Osteoblast (primary cell): ENCODE measurements around the gene SCP2. TPM values are rescaled to one million over a fixed set of nuclear protein-coding genes. Genes with fewer than 3 reads are reported as not detected.

Source experiments
- DNase-seq: peaks from one replicate; pipeline ENCODE4 v3.0.0; 2011; ENCODE audit warnings: low spot score, mixed read lengths; ENCODE audit not compliant: insufficient read length; ENCODE audit errors: missing footprints
- H2AFZ ChIP-seq: 2 replicates; pipeline ENCODE4 v1.6.0; 2011; ENCODE audit warnings: mild to moderate bottlenecking, low read length
- H3K27ac ChIP-seq: 2 replicates; pipeline ENCODE4 v1.5.1; 2011; ENCODE audit warnings: mild to moderate bottlenecking, low read depth, low read length, moderate library complexity
- H3K27me3 ChIP-seq: 2 replicates; pipeline ENCODE4 v1.6.0; 2012; ENCODE audit warnings: mild to moderate bottlenecking, control low read depth, inconsistent platforms, low read length, moderate library complexity; ENCODE audit not compliant: insufficient read depth
- H3K36me3 ChIP-seq: 2 replicates; pipeline ENCODE4 v1.5.1; 2011; ENCODE audit warnings: mild to moderate bottlenecking, low read length, control low read depth, moderate library complexity; ENCODE audit not compliant: insufficient read depth
- H3K4me1 ChIP-seq: 2 replicates; pipeline ENCODE4 v1.5.1; 2011; ENCODE audit warnings: mild to moderate bottlenecking, low read length, control low read depth, moderate library complexity; ENCODE audit not compliant: insufficient read depth
- H3K4me2 ChIP-seq: 2 replicates; pipeline ENCODE4 v1.6.0; 2011; ENCODE audit warnings: mild to moderate bottlenecking, low read length; ENCODE audit not compliant: insufficient read depth
- H3K4me3 ChIP-seq: fragments of 200-600 bp; sonication (generic); 3 replicates; pipeline ENCODE4 v1.5.1; 2012; ENCODE audit warnings: mild to moderate bottlenecking, low read length, inconsistent platforms; ENCODE audit not compliant: insufficient read depth
- H3K79me2 ChIP-seq: 2 replicates; pipeline ENCODE4 v1.6.0; 2012; ENCODE audit warnings: mild to moderate bottlenecking, low read length, control low read depth, inconsistent platforms; ENCODE audit not compliant: insufficient read depth
- H3K9me3 ChIP-seq: 2 replicates; pipeline ENCODE4 v1.5.1; 2011; ENCODE audit warnings: low read depth, low read length, control low read depth
- H4K20me1 ChIP-seq: 2 replicates; pipeline ENCODE4 v1.6.0; 2012; ENCODE audit warnings: mild to moderate bottlenecking, low read length, control low read depth; ENCODE audit not compliant: insufficient read depth
- total RNA-seq: library from RNA; depleted of rRNA; stranded (reverse); fragments of >200 nt; gene quantifications from 2 replicates; pipeline ENCODE4 v1.2.3, GENCODE V29; 2012
- TF ChIP-seq, protein P1 (sequence below): IDR thresholded peaks from 2 replicates; pipeline ENCODE4 v1.5.1; 2011; ENCODE audit warnings: mild to moderate bottlenecking, low read depth, low read length, moderate library complexity; ENCODE audit errors: extremely low read depth

Gene SCP2
- total RNA-seq, 1 donor: 171 TPM

DNA sequence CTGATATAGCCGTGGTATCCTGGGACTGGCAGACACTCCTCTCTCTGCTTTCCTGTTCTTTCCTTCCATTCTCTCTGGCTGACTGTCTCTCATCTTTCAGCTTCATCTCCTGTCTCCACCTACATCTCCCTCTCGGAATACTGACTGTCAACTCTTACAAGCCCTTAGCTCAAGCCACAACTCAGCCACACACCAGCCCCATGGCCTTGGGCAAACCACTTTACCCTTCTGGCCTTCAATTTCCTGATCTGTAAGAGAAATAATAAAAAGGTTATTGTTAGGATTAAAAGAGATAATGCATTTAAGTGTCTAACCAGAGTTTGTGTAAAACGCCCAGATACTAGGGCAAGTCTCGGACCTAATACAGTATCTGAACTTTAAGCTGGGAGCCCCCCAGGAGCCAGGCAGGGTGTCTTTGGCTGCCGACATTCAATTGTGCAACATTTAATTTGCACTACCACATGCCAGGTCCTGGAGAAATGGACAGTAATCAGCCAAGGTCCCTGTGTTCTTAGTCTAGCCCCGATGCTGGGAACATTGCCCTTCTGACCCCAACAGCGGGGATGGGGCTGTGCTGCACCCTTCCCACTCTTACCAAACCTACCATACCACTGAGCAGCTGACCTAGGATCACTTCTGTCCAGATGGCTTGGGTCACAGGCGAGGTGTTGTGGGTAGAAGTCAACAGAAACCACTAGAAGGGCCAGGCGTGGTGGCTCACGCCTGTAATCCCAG lies 10.7 kb upstream of the SCP2 start:
- Histone ChIP-seq H4K20me1 (peaks cover 5% of the 10 kb centered on the region), H3K4me1 (no peaks in the 10 kb centered on the region), H3K36me3 (no peaks in the 10 kb centered on the region), H2AFZ (no peak overlapping the region), H3K79me2 (peaks cover 7% of the 10 kb centered on the region), H3K4me3 (no peak overlapping the region), H3K9me3 (no peaks in the 10 kb centered on the region), H3K27ac (no peak overlapping the region), H3K27me3 (no peaks in the 10 kb centered on the region), H3K4me2 (no peak overlapping the region)
- no peak for DNase-seq
- TF ChIP-seq, protein P1, sequence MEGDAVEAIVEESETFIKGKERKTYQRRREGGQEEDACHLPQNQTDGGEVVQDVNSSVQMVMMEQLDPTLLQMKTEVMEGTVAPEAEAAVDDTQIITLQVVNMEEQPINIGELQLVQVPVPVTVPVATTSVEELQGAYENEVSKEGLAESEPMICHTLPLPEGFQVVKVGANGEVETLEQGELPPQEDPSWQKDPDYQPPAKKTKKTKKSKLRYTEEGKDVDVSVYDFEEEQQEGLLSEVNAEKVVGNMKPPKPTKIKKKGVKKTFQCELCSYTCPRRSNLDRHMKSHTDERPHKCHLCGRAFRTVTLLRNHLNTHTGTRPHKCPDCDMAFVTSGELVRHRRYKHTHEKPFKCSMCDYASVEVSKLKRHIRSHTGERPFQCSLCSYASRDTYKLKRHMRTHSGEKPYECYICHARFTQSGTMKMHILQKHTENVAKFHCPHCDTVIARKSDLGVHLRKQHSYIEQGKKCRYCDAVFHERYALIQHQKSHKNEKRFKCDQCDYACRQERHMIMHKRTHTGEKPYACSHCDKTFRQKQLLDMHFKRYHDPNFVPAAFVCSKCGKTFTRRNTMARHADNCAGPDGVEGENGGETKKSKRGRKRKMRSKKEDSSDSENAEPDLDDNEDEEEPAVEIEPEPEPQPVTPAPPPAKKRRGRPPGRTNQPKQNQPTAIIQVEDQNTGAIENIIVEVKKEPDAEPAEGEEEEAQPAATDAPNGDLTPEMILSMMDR: no peak

DNA sequence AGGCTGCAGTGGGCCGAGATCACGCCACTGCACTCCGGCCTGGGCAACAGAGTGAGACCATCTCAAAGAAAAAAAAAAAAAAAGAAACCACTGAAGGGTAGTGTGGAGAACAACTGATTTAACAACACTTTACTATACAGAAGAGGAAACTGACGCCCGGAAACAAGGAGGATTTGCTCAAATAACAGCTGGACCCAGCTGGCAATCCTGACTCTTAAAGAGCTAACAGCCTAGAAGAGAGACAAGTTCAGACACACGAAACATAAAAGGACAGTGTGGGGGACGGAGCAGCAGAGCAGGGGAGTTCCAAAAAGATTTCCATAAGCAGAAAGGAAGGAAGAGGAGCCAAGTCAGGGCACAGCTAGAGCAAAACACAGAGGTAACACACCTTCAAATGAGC lies 9.9 kb upstream of the SCP2 start:
- H3K9me3 ChIP-seq: no peaks in the 10 kb centered on the region
- peaks cover 7% of the 10 kb centered on the region for H3K79me2 ChIP-seq
- H3K4me3 ChIP-seq: no peak overlapping the region
- H3K36me3 ChIP-seq: no peaks in the 10 kb centered on the region
- no peak overlapping the region for H3K27ac ChIP-seq
- no peak overlapping the region for H2AFZ ChIP-seq
- peaks cover 5% of the 10 kb centered on the region for H4K20me1 ChIP-seq
- H3K27me3 ChIP-seq: no peaks in the 10 kb centered on the region
- TF ChIP-seq, protein P1: no peak
- no peak for DNase-seq
- H3K4me2 ChIP-seq: no peak overlapping the region
- no peaks in the 10 kb centered on the region for H3K4me1 ChIP-seq

DNA sequence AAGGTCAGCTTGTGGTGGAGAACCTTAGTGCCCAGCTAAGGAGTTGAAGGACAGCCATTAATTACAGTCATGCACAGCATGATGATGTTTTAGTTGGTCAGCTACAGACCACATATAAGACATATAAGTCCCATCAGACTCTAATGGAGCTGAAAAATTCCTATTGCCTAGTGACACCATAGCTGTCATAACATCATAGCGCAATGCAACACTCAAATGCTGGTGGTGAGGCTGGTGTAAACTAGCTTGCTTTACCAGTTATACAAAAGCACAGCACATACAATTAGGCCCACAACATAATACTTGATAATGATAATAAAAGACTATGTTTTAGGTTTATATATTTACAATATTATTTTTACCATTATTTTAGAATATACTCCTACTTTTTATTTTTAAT lies 9.5 kb upstream of the SCP2 start:
- Histone ChIP-seq H3K36me3 (no peaks in the 10 kb centered on the region), H3K4me3 (no peak overlapping the region)

DNA sequence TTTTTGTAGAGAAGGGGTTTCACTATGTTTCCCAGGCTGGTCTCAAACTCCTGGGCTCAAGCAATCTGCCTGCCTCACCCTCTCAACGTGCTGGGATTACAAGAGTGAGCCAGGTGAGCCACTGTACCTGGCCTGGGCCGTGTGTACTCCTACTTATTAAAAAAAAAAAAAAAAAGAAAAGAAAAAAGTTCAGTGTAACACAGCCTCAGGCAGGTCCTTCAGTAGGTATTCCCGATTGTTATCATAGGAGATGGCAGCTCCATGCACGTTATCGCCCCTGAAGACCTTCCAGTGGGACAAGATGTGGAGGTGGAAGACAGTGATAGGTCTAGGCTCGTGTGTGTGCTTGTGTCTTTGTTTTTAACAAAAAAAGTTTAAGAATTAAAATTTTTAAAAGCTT lies 8.9 kb upstream of the SCP2 start:
- no peaks in the 10 kb centered on the region for H3K27me3 ChIP-seq
- H3K27ac ChIP-seq: no peak overlapping the region
- H3K4me2 ChIP-seq: no peak overlapping the region
- DNase-seq: no peak
- peaks cover 7% of the 10 kb centered on the region for H3K79me2 ChIP-seq
- no peak overlapping the region for H2AFZ ChIP-seq
- TF ChIP-seq, protein P1: no peak
- no peak overlapping the region for H3K4me3 ChIP-seq
- peaks cover 5% of the 10 kb centered on the region for H4K20me1 ChIP-seq
- H3K9me3 ChIP-seq: no peaks in the 10 kb centered on the region
- no peaks in the 10 kb centered on the region for H3K4me1 ChIP-seq
- no peaks in the 10 kb centered on the region for H3K36me3 ChIP-seq

More for the DNA sequence above, 9.5 kb upstream of the SCP2 start:
- H3K4me1 ChIP-seq: no peaks in the 10 kb centered on the region
- no peak overlapping the region for H3K4me2 ChIP-seq
- H3K27me3 ChIP-seq: no peaks in the 10 kb centered on the region
- no peak overlapping the region for H2AFZ ChIP-seq
- no peak for DNase-seq
- TF ChIP-seq, protein P1: no peak
- peaks cover 7% of the 10 kb centered on the region for H3K79me2 ChIP-seq
- peaks cover 5% of the 10 kb centered on the region for H4K20me1 ChIP-seq
- H3K9me3 ChIP-seq: no peaks in the 10 kb centered on the region
- no peak overlapping the region for H3K27ac ChIP-seq
